D721Med (cell line): ENCODE measurements around the gene FAM217A.

Experiments
- DNase-seq: peaks from one replicate; pipeline ENCODE4 v3.0.0; 2011; ENCODE audit warnings: low spot score; ENCODE audit not compliant: insufficient read length
- FAIRE-seq: peaks from 2 replicates; lab custom pipeline; 2011; peaks lifted over from hg19 to GRCh38; lab: Jason Lieb, UNC
- CTCF ChIP-seq: IDR thresholded peaks from 2 replicates; pipeline ENCODE4 v1.5.1; 2012; ENCODE audit warnings: mild to moderate bottlenecking, control low read depth; ENCODE audit not compliant: insufficient read depth; ENCODE audit errors: missing control alignments

Gene FAM217A

GRCh38 chr6:4032475-4032874 lies 46.5 kb downstream of the FAM217A start:
- TF ChIP-seq CTCF: no peak
- DNase-seq: no peak
- no peak for FAIRE-seq

- TF ChIP-seq CTCF: no peak
- DNase-seq: no peak
- FAIRE-seq: no peak
These were observed 47.5 kb downstream of the FAM217A start for GRCh38 chr6:4031442-4031841.

- no peak for DNase-seq
- FAIRE-seq: no peak
- no peak for TF ChIP-seq CTCF
These were observed 48.3 kb downstream of the FAM217A start for GRCh38 chr6:4030669-4031068.

- FAIRE-seq: no peak
- DNase-seq: no peak
- no peak for TF ChIP-seq CTCF
These were observed 49.2 kb downstream of the FAM217A start for GRCh38 chr6:4029687-4030086.

- no peak for TF ChIP-seq CTCF
- DNase-seq (no peak), FAIRE-seq (no peak)
These were observed 50.9 kb downstream of the FAM217A start for GRCh38 chr6:4028051-4028450.

GRCh38 chr6:4025681-4026080 lies 53.3 kb downstream of the FAM217A start:
- TF ChIP-seq CTCF: no peak
- FAIRE-seq (no peak), DNase-seq (no peak)

- DNase-seq (no peak), FAIRE-seq (no peak)
- TF ChIP-seq CTCF: no peak
These were observed 55.7 kb downstream of the FAM217A start for GRCh38 chr6:4023240-4023639.
